Loucy (cell line): ENCODE data around the gene MCM5.

ENCODE experiments used
- EZH2phosphoT487 ChIP-seq: fragments of 200-600 bp; IDR thresholded peaks from 2 replicates; pipeline ENCODE4 v1.6.1; 2018; ENCODE audit warnings: antibody characterized with exemption, mild to moderate bottlenecking, moderate library complexity, borderline replicate concordance
- TF ChIP-seq, protein P1 (sequence below): fragments of 200-600 bp; sonication (generic); conservative IDR thresholded peaks from 2 replicates; pipeline ENCODE4 v1.5.1; 2014; ENCODE audit warnings: mild to moderate bottlenecking, antibody characterized with exemption, low read length

- no peak for TF ChIP-seq EZH2phosphoT487
- TF ChIP-seq, protein P1, sequence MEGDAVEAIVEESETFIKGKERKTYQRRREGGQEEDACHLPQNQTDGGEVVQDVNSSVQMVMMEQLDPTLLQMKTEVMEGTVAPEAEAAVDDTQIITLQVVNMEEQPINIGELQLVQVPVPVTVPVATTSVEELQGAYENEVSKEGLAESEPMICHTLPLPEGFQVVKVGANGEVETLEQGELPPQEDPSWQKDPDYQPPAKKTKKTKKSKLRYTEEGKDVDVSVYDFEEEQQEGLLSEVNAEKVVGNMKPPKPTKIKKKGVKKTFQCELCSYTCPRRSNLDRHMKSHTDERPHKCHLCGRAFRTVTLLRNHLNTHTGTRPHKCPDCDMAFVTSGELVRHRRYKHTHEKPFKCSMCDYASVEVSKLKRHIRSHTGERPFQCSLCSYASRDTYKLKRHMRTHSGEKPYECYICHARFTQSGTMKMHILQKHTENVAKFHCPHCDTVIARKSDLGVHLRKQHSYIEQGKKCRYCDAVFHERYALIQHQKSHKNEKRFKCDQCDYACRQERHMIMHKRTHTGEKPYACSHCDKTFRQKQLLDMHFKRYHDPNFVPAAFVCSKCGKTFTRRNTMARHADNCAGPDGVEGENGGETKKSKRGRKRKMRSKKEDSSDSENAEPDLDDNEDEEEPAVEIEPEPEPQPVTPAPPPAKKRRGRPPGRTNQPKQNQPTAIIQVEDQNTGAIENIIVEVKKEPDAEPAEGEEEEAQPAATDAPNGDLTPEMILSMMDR: no peak
Observed at GRCh38 chr22:35410663-35411034, 10.7 kb downstream of the MCM5 start.
